ENCODE measurements around the gene CEACAM6. TPM values are rescaled to one million over a fixed set of nuclear protein-coding genes. Genes with fewer than 3 reads are reported as not detected.
"Not testable (repeated sequence)": the region's sequence is repeated elsewhere in the genome, so short reads cannot be mapped to it uniquely, and the experiment has no call there.

The CEACAM6 gene
- total RNA-seq, 2 experiments from 2014 or later, result not detected

GRCh38 chr19:41784743-41785142, 29.4 kb downstream of the CEACAM6 start:
- Mint-ChIP-seq H3K9me3 (no peaks in the 10 kb centered on the region), H3K4me3 (no peak overlapping the region), H3K27ac (no peak overlapping the region), H3K4me1 (ENCODE audit: low read depth) (peaks cover 17% of the 10 kb centered on the region), H3K36me3 (ENCODE audit: low read depth) (no peaks in the 10 kb centered on the region), H3K27me3 (ENCODE audit: low read depth) (peaks cover 48% of the 10 kb centered on the region)
- intact Hi-C loops (cut with micrococcal nuclease), result loop anchor here (1.0 kb wide), 2 partner anchors 31 to 77 kb away; no protein-coding TSS in a partner anchor
- no peak for DNase-seq
- CTCF ChIA-PET, result interaction anchor here (0.8 to 5.1 kb wide), 9 partner anchors 8 to 78 kb away, joined by 3 to 122 read pairs (median 11); partner anchors contain the start of genes CEACAM6 and RPS19

- DNase-seq, result peak; percentile 86
- intact Hi-C loops (cut with micrococcal nuclease), result loop anchor here (1.0 kb wide), 2 partner anchors 32 to 78 kb away; no protein-coding TSS in a partner anchor
- no peaks in the 10 kb centered on the region for H3K36me3 Mint-ChIP-seq (ENCODE audit: low read depth)
- no peaks in the 10 kb centered on the region for H3K9me3 Mint-ChIP-seq
- H3K27ac Mint-ChIP-seq, result no peak overlapping the region
- no peak overlapping the region for H3K4me3 Mint-ChIP-seq
- peaks cover 40% of the 10 kb centered on the region for H3K27me3 Mint-ChIP-seq (ENCODE audit: low read depth)
- CTCF ChIA-PET, result interaction anchor here (0.6 to 5.1 kb wide), 10 partner anchors 9 to 79 kb away, joined by 3 to 122 read pairs (median 10); partner anchors contain the start of genes CEACAM6 and RPS19
- peaks cover 17% of the 10 kb centered on the region for H3K4me1 Mint-ChIP-seq (ENCODE audit: low read depth)
Observed at GRCh38 chr19:41785653-41786052, 30.3 kb downstream of the CEACAM6 start.

- Mint-ChIP-seq H3K27me3 (ENCODE audit: low read depth) (peaks cover 40% of the 10 kb centered on the region), H3K4me3 (no peak overlapping the region), H3K9me3 (no peaks in the 10 kb centered on the region), H3K27ac (no peak overlapping the region), H3K36me3 (ENCODE audit: low read depth) (no peaks in the 10 kb centered on the region), H3K4me1 (ENCODE audit: low read depth) (peaks cover 17% of the 10 kb centered on the region)
- CTCF ChIA-PET, result interaction anchor here (0.6 to 5.1 kb wide), 9 partner anchors 12 to 94 kb away, joined by 3 to 122 read pairs (median 4); partner anchors contain the start of gene CEACAM6
- DNase-seq, result no peak
- intact Hi-C loops (cut with micrococcal nuclease), result no loop called here
Observed at GRCh38 chr19:41787055-41787454, 31.7 kb downstream of the CEACAM6 start.

DNA sequence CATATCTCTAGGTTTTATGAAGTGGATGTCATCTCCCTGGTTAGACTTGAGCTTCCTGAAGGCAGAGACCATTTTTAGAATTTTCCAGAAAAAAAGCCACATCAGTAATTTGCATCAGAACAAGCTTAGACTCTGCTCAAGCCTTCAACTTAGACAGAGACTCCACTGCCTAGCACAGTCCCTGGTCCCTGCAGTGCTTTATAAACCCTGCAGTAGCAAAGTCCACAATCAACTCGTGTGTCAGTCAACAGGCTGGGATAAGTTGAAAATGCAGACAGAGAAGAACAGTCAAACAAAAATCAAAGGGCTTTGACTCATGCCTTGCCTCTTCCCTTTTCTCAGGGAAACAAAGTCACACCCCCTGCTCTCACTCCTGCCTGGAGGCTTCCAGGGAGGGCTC, 33.2 kb downstream of the CEACAM6 start:
- Mint-ChIP-seq H3K4me1 (ENCODE audit: low read depth) (peaks cover 17% of the 10 kb centered on the region), H3K27me3 (ENCODE audit: low read depth) (peaks cover 45% of the 10 kb centered on the region)
- H3K9me3 Mint-ChIP-seq; DNase-seq; CTCF ChIA-PET; intact Hi-C loops (cut with micrococcal nuclease); H3K36me3 Mint-ChIP-seq (ENCODE audit: low read depth); H3K27ac Mint-ChIP-seq; H3K4me3 Mint-ChIP-seq: not testable (repeated sequence)

- intact Hi-C loops (cut with micrococcal nuclease); H3K36me3 Mint-ChIP-seq (ENCODE audit: low read depth): not testable (repeated sequence)
- peaks cover 17% of the 10 kb centered on the region for H3K4me1 Mint-ChIP-seq (ENCODE audit: low read depth)
Observed at GRCh38 chr19:41789053-41789452, 33.7 kb downstream of the CEACAM6 start.

DNA sequence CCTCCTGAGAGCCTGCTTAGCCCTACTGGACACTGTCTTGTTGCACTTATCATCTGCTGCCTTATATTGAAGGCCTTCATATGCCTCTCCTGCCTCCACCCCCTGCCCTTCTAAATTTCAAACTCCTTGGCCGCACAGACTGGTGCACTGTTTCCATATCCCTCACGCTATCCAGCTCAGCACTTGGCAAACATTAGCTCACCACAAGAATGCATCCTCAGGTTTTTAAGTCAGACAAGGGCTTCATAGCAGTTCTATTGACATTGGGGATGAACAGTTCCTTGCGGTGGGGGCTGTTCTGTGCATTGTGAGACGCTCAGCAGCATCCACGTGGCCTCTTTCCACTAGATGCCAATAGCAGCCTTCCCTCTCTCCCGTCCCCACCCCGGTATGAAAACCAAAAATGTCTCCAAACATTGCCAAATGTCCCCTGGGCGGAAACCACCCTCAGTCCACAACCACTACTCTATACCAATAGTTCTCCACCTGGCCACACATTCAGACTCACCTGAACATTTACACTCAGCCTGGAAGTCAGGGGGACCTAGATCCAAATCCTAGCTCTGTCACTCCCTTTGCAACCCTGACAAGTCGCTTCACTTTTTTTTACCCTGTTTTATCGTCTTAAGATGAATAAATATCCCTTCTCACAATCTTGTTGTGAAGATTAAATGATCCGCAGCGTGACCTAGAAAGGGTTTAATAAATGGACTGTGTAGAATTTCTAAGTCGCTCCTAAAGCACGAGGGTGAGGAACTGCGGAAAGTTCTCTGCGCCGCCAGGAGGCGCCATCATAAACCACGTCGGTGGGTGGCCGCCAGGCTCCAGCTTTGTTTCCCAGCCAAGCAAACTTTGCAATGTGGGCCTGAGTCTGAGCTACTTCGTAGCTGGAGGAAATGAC, 37.4 kb downstream of the CEACAM6 start:
- DNase-seq, result peak; percentile 69
- Mint-ChIP-seq H3K27me3 (ENCODE audit: low read depth) (peaks cover 18% of the 10 kb centered on the region), H3K4me3 (no peak overlapping the region), H3K4me1 (ENCODE audit: low read depth) (no peaks in the 10 kb centered on the region), H3K27ac (no peak overlapping the region), H3K9me3 (no peaks in the 10 kb centered on the region), H3K36me3 (ENCODE audit: low read depth) (no peaks in the 10 kb centered on the region)
- CTCF ChIA-PET, result interaction anchor here (0.5 to 6.1 kb wide), 33 partner anchors 9 to 1756 kb away, joined by 3 to 82 read pairs (median 4); no protein-coding TSS in a partner anchor
- intact Hi-C loops (cut with micrococcal nuclease), result loop anchor here (1.0 kb wide), 1 partner anchor 29 kb away; no protein-coding TSS in a partner anchor

More at GRCh38 chr19:41789053-41789452, 33.7 kb downstream of the CEACAM6 start:
- not testable (repeated sequence) for H3K4me3 Mint-ChIP-seq, H3K27ac Mint-ChIP-seq, H3K9me3 Mint-ChIP-seq, DNase-seq
- CTCF ChIA-PET, result interaction anchor here (0.9 kb wide), 1 partner anchor 147 kb away, joined by 3 read pairs; no protein-coding TSS in a partner anchor
- peaks cover 42% of the 10 kb centered on the region for H3K27me3 Mint-ChIP-seq (ENCODE audit: low read depth)

GRCh38 chr19:41793414-41793727, 38.0 kb downstream of the CEACAM6 start:
- Mint-ChIP-seq H3K9me3 (no peaks in the 10 kb centered on the region), H3K36me3 (ENCODE audit: low read depth) (no peaks in the 10 kb centered on the region), H3K27ac (no peak overlapping the region), H3K27me3 (ENCODE audit: low read depth) (peaks cover 18% of the 10 kb centered on the region), H3K4me1 (ENCODE audit: low read depth) (no peaks in the 10 kb centered on the region), H3K4me3 (no peak overlapping the region)
- CTCF ChIA-PET, result interaction anchor here (0.5 to 6.1 kb wide), 28 partner anchors 9 to 1756 kb away, joined by 3 to 82 read pairs (median 4); no protein-coding TSS in a partner anchor
- intact Hi-C loops (cut with micrococcal nuclease), result loop anchor here (1.0 kb wide), 1 partner anchor 28 kb away; no protein-coding TSS in a partner anchor
- DNase-seq, result no peak

DNA sequence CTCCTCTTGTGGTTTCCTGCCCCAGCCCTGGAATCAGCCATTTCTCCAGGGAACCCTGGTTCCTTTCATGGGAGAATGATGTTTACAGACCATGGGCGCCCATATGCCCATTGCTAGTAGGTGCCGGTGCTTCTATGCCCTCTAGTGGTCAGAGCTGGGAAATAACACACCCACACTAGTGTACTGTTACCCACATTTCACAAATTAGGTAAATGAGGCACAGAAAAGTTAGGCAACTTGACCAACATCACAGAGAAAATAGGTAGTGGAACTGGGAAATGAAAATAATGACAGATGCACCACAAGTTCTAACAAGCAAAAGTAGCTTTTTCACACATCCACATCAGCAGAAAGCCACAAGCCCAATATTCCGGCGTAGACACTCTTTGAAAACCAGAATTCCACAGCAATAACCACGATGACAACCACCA, 39.7 kb downstream of the CEACAM6 start:
- Mint-ChIP-seq H3K4me1 (ENCODE audit: low read depth) (no peaks in the 10 kb centered on the region), H3K4me3 (no peak overlapping the region), H3K27ac (no peak overlapping the region), H3K27me3 (ENCODE audit: low read depth) (peaks cover 18% of the 10 kb centered on the region), H3K36me3 (ENCODE audit: low read depth) (no peaks in the 10 kb centered on the region), H3K9me3 (no peaks in the 10 kb centered on the region)
- CTCF ChIA-PET, result interaction anchor here (0.7 to 6.1 kb wide), 26 partner anchors 10 to 244 kb away, joined by 3 to 82 read pairs (median 5); partner anchors contain the start of gene CEACAM6
- peak; percentile 81 for DNase-seq
- intact Hi-C loops (cut with micrococcal nuclease), result loop anchor here (2.0 kb wide), 1 partner anchor 156 kb away; no protein-coding TSS in a partner anchor

DNA sequence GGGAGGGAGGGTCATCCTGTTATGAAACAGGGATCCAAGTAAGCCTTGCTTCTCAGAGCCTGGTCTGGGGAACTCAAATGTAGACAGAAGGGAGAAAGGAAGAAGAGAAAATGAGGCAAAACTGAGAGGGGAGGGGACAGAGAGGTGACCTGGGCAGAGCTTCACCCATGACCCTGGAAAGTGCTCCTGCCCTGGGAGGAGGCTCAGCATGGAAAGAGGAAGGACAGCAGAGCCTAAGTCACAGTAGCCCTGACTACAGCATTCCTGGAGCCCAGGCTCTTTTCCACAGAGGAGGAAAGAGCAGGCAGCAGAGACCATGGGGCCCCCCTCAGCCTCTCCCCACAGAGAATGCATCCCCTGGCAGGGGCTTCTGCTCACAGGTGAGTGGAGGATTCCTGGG, 41.0 kb downstream of the CEACAM6 start, which contains the start of gene CEACAM3:
Gene CEACAM3, plus strand, starts transcription at position 226 of the 400 bp plus-strand sequence. Its CDS starts 91 bp downstream, at position 317.
- H3K27ac Mint-ChIP-seq, result no peak within 1 kb of the TSS
- peaks cover 1% of the 10 kb centered on the region for H3K4me1 Mint-ChIP-seq (ENCODE audit: low read depth)
- H3K4me3 Mint-ChIP-seq, result no peak within 1 kb of the TSS
- CTCF ChIA-PET, result interaction anchor here (1.4 to 6.1 kb wide), 8 partner anchors 21 to 242 kb away, joined by 3 to 82 read pairs (median 8); no protein-coding TSS in a partner anchor
- no peaks in the 10 kb centered on the region for H3K9me3 Mint-ChIP-seq
- DNase-seq, result no peak
- H3K36me3 Mint-ChIP-seq (ENCODE audit: low read depth), result no peaks in the 10 kb centered on the region
- intact Hi-C loops (cut with micrococcal nuclease), result no loop called here
- H3K27me3 Mint-ChIP-seq (ENCODE audit: low read depth), result peaks cover 16% of the 10 kb centered on the region

DNA sequence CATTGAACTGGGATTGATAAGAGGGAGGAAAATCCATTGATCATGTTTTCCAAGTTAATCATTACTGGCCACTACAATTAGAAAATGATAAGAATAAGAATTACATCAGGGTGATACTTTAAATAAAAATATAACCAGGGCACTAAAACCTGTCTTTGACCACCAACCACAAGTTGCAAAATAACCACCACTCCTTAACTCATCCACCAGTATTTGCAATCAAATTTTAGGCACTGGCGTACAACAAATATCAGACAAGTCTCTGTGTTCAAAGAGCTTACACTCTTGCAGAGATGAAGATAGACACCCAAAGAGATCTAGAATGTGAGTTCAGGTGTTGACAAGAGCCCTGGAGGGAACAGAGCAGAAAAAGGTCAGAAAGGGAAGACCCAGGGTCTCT, 41.6 kb downstream of the CEACAM6 start:
- H3K9me3 Mint-ChIP-seq, result no peaks in the 10 kb centered on the region
- H3K4me3 Mint-ChIP-seq, result no peak overlapping the region
- peaks cover 7% of the 10 kb centered on the region for H3K4me1 Mint-ChIP-seq (ENCODE audit: low read depth)
- H3K36me3 Mint-ChIP-seq (ENCODE audit: low read depth), result no peaks in the 10 kb centered on the region
- intact Hi-C loops (cut with micrococcal nuclease), result no loop called here
- CTCF ChIA-PET, result no interaction called here
- DNase-seq, result no peak
- no peak overlapping the region for H3K27ac Mint-ChIP-seq
- H3K27me3 Mint-ChIP-seq (ENCODE audit: low read depth), result peaks cover 16% of the 10 kb centered on the region

- CTCF ChIA-PET, result interaction anchor here (1.0 to 1.6 kb wide), 2 partner anchors 46 to 108 kb away, joined by 3 read pairs; no protein-coding TSS in a partner anchor
- H3K9me3 Mint-ChIP-seq, result no peaks in the 10 kb centered on the region
- H3K27me3 Mint-ChIP-seq (ENCODE audit: low read depth), result peaks cover 4% of the 10 kb centered on the region
- intact Hi-C loops (cut with micrococcal nuclease), result no loop called here
- no peaks in the 10 kb centered on the region for H3K36me3 Mint-ChIP-seq (ENCODE audit: low read depth)
- DNase-seq, result no peak
- H3K4me3 Mint-ChIP-seq, result no peak overlapping the region
- no peak overlapping the region for H3K27ac Mint-ChIP-seq
- peaks cover 27% of the 10 kb centered on the region for H3K4me1 Mint-ChIP-seq (ENCODE audit: low read depth)
Observed at GRCh38 chr19:41799444-41800000, 44.2 kb downstream of the CEACAM6 start.

- Mint-ChIP-seq H3K4me1 (ENCODE audit: low read depth) (peaks cover 35% of the 10 kb centered on the region), H3K36me3 (ENCODE audit: low read depth) (no peaks in the 10 kb centered on the region), H3K27ac (no peak overlapping the region), H3K4me3 (no peak overlapping the region), H3K9me3 (no peaks in the 10 kb centered on the region), H3K27me3 (ENCODE audit: low read depth) (no peaks in the 10 kb centered on the region)
- no peak for DNase-seq
- intact Hi-C loops (cut with micrococcal nuclease), result no loop called here
- CTCF ChIA-PET, result interaction anchor here (0.6 to 1.2 kb wide), 4 partner anchors 14 to 614 kb away, joined by 3 read pairs; no protein-coding TSS in a partner anchor
Observed at GRCh38 chr19:41801031-41801430, 45.7 kb downstream of the CEACAM6 start.
